HG03521 (cell line): ENCODE data around the gene SMYD3.

Experiments
- ATAC-seq: cut with Tn5 transposase; IDR thresholded peaks from one replicate; pipeline ENCODE4 v1.9.1; 2021; ENCODE audit warnings: mild to moderate bottlenecking, moderate library complexity; ENCODE audit not compliant: unreplicated experiment

The SMYD3 gene

DNA sequence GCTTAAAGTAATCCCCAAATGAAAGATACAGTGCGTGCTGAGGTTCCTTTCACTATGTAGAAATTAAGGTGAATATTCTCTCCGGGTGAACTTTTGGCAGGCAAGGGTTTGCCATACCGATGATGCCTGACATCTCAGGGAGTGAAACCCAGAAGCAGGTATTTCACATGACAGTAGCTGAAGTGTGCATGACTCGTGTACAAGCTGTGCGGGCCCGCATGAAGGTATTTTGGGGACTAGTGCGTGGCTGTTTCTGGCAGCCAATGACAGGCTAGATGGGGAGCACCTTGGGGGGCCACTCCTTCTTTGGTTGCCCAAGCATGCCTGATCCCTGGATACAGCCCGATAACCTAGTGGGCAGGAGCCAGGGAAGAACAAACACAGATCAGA lies 569.0 kb downstream of the SMYD3 start:
- ATAC-seq: no peak

DNA sequence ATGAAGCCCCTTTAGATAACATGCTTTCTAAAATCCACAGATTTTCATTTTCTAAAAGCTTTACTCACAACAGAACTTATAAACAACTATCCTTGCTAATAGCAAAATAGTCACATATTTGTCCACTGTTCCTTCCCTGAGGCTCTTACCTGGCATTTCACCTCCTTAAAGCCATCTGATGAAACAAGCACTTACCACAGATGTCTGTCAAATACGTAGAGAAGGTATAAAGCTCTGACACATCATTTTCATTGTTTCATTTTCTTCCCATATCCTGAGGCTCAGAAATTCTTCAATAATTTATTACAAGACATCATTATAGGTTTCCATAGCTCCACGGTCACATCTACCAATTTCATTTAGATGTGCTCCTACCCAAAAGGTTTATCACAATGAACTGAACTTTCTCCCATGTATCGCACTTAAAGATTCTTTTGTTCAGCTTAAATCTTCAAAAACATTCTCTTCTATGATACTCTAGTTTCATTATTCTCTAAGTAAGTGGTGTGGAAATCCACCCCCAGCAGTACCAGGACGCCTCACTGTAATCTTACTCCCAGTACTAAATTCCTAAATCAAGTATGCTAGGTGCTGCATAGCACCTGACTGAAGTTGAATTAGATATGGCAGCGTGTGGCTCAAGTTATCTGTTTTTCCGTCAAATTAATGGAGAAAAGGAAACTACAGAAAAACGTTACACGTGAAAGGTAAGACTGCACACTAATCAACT lies 569.6 kb downstream of the SMYD3 start:
- no peak for ATAC-seq

GRCh38 chr1:245934409-245934808 lies 572.7 kb downstream of the SMYD3 start:
- no peak for ATAC-seq

GRCh38 chr1:245933431-245934045 lies 573.5 kb downstream of the SMYD3 start:
- ATAC-seq: no peak

DNA sequence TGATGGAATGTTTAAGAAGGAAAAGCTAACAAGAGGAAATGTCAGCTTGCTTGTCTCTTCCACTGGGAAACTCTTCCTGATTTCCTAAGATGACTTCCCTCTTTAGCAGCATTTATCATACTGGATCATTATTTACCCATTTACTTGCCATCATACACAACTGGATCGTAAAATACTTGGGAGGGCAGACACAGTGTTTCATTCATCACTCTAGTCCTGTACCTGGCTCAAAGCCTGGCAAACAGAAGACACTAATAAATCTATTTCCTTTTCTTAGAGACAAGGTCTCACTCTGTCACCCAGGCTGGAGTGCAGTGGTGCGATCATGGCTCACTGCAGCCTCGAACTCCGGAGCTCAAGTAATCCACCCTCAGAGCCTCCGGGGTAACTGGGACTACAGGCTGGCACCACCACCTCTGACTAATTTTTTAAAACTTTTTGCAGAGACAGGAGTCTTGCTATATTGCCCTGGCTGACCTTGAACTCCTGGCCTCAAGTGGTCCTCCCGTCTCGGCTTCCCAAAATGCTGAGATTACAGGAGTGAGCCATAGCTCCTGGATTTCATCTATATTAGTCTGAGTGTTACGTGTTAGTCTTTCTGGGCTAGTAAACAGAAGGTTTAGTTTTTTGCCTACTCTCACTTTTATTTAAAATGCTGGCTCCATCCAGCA lies 574.6 kb downstream of the SMYD3 start:
- no peak for ATAC-seq

DNA sequence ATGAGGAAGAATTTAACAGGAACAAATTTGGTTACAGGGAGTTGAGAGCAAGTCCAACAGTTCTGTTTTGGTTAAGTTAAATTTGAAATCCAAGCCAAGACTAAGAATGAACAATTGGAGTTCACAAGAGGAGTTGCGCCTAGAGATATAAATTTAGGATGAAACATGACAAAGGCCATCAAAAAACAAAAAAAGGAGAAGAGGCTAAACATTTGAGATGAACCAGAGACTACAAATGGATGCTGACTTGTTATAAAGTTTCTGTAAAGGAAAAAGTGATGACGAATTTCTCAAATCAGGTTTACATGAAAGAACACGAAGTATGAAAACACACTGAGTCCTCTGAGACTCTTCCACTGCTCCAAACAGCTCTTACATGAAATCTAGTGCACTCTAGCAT lies 575.6 kb downstream of the SMYD3 start:
- no peak for ATAC-seq

DNA sequence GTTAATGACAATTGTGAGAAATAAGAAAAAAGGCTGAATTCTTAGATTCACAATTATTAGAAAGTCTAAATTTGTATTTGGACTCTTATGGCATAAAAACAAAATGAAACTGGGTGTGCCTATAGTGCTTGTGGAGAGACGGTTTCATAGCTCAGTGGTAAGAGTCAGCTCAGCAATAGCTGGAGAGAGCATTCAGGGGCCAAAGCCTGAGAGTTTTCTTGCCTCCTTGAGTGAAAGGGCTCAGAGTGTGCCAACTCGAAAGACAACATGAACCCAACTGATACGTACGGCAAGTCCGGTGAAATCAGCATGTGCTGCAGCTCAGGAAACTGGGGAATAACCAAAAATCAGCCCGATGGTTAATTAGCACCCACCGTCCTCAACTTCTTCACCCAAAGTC lies 577.9 kb downstream of the SMYD3 start:
- ATAC-seq: no peak

DNA sequence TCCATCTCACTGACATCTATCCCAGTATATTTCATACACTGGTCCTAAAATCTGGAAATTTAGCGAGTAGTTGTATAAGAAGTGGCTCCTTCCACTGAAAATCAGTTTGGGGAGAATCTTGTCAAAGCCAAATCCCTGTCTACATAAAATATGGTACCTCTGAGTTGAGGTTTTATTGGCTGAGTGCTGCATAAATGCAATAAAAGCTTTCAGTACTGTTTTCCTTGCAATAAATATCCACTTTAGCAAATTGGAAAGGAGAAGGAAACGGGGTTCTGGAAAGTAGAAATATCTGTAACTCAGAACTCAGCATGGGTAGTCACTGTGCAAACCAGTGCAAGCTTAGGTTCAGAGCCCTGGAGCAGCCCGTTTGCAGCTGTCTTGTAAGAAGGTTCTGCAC lies 580.2 kb downstream of the SMYD3 start:
- no peak for ATAC-seq

DNA sequence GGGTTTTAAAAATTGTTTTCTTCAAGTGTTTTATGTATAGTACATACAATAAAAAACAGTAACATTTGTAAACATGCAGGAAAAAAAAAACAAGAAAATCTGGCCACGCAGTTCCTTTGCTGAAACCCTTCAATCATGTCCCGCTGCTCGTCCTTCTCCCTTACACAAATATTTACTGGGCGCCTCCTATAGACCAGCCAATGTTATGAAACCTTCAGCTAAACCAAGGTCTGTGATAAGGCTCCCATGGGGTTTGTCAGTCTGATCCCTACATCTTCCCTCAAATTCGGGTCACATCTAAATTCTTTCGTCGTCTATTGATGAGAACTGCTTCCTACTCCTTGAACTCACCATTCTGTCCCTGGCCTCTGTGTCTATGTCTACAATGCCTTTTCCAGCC lies 583.9 kb downstream of the SMYD3 start:
- ATAC-seq: no peak

DNA sequence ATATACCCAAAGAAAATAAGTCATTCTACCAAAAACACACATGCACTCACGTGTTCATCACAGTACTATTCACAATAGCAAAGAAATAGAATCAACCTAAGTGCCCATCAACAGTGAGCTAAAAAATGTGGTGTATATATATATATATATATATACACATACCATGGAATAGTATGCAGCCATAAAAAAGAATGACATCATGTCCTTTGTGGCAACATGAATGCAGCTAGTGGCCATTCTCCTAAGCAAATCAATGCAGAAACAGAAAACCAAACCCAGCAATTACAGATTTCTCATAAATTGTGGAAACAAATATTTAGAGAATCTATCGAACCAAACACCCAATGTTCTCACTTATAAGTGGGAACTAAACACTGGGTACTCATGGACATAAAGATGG lies 585.7 kb downstream of the SMYD3 start:
- ATAC-seq: no peak

- no peak for ATAC-seq
These were observed 589.7 kb downstream of the SMYD3 start for GRCh38 chr1:245917403-245917802.

GRCh38 chr1:245915841-245916240 lies 591.2 kb downstream of the SMYD3 start:
- ATAC-seq: no peak

DNA sequence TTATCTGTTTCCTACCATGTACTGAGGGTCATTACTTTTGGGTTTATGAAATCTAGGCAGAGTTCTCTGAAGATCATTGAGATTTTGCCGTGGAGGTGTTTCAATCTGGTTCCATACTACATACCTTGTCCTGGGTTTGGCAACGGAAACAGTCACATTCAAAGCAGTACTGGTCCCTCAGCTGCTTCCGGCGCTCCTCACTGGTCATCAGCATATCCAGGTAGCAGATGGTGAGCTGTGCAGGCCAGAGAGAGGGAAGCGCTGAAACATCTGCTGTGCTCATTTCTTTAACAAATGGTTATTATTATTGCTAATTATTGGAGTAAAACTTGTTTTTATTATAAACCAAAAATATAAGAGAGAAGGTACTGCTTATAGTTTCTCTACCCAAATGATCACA lies 591.7 kb downstream of the SMYD3 start:
- no peak for ATAC-seq

DNA sequence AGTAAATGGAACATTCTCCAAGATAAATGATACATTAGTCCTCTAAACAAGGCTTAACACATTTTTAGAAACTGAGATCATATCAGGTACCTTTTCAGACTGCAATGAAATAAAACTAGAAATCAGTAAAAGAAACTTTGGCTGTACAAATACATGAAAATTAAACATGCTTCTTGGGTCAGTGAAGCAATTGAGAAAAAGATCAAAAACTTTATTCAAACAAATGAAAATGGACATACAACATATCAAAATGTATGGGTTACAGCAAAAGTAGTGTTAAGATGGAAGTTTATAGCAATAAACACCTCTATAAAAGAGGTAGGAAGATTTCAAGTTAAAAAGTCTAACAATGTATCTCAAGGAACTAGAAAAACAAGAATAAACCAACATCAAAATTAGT lies 598.5 kb downstream of the SMYD3 start:
- no peak for ATAC-seq

DNA sequence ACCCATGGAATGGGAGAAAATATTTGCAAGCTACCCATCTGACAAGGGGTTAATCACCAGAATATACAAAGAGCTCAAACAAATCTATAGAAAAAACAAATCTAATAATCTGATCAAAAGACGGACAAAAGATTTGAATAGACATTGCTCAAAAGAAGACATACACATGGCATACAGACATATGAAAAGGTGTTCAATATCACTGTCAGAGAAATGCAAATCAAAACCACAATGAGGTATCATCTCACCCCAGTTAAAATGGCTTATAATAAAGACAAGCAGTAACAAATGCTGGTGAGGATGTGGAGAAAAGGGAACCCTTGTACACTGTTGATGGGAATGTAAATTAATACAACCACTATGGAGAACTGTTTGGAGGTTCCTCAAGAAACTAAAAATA lies 600.9 kb downstream of the SMYD3 start:
- no peak for ATAC-seq

DNA sequence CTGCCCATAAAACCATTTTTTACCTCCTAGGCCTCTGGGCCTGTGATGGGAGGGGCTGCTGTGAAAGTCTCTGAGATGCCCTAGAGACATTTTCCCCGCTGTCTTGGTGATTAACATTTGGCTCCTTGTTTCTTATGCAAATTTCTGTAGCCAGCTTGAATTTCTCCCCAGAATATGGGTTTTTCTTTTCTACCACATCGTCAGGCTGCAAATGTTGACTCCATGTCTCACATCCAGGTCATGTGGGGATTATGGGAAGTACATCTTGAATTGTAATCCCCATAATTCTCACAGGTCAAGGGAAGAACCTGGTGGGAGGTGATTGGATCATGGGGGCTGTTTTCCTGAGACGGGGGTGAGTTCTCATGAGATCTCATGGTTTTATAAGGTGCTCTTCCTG lies 603.2 kb downstream of the SMYD3 start:
- ATAC-seq: no peak

DNA sequence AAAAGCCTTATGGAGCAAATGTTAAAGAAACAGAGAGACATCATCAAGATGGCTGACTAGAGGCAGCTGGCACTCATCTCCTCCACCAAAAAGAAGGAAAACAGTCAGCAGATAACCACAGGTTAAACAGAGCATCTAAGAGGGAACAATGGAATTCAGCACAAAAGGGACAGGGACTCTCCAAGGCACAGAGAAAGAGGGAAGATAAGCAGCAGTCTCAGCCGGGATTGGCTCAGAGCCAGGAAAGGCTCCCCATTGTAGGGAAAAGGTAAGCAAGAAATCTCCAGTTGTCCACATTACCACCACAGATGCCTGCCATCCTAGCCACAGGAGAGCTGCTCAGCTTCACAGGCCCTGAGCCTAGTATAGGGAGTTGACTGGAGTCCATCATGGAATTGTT lies 605.5 kb downstream of the SMYD3 start:
- ATAC-seq: no peak

GRCh38 chr1:245901037-245901436 lies 606.0 kb downstream of the SMYD3 start:
- ATAC-seq: no peak

GRCh38 chr1:245898581-245898980 lies 608.5 kb downstream of the SMYD3 start:
- ATAC-seq: no peak

GRCh38 chr1:245896258-245896657 lies 610.8 kb downstream of the SMYD3 start:
- no peak for ATAC-seq

DNA sequence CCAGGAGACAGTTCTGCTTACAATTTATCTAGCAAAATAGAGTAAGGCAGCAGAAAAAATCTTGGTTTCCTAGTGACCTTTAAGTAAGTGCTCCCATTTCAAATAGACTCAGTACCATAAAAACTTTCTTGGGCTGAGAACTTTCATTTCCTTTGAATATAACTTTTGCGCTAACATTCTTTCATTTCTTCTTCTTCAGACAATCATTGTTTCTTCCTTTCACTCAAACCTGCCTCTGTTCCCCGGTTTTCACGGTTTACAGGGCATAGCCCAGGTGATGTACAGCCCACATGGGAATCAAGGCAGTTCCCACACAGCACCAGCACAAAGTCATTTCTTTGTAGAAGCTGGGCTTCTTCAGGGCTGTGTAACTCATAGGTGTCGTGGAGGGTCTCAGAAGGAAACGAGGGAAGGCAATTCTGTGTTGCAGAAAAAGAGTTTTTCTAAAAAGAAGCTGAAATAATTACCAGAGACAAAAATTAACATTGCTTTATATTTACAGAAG lies 611.6 kb downstream of the SMYD3 start:
- ATAC-seq: no peak

DNA sequence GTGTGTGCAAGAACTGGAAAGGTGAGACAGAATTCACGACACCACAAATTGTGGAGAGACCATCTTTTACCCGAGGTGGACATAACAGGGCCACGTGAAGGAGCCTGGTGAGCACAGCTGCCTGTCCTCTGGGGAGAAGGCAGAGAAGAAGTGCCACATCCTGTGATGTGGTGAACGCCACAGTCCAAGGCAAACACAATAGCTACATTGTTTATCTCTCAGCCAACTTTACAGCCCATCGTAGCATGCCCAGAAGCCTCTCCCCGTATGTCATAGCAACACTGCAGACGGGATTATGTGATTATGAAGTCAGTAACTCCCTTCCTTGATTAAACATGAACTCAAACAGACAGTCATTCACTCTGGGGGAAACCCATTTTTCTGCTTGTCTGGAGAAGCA lies 612.2 kb downstream of the SMYD3 start:
- no peak for ATAC-seq
